KMS-11 (cell line): ENCODE measurements around the gene CYBB.

Source experiments
- H2AFZ ChIP-seq: fragments of 200-600 bp; sonication (generic); 2 replicates; pipeline ENCODE4 v1.6.1; 2016; ENCODE audit warnings: antibody characterized with exemption, mixed run types, low read depth
- H3K27ac ChIP-seq: fragments of 200-600 bp; sonication (generic); 2 replicates; pipeline ENCODE4 v1.6.1; 2016; ENCODE audit warnings: mild to moderate bottlenecking, mixed run types
- H3K27me3 ChIP-seq: fragments of 200-600 bp; sonication (generic); 2 replicates; pipeline ENCODE4 v1.6.1; 2017; ENCODE audit warnings: mild to moderate bottlenecking, low read depth, mixed run types, moderate library complexity; ENCODE audit not compliant: insufficient read depth
- H3K36me3 ChIP-seq: fragments of 200-600 bp; sonication (generic); 2 replicates; pipeline ENCODE4 v1.6.1; 2017; ENCODE audit warnings: mild to moderate bottlenecking, mixed run types; ENCODE audit not compliant: insufficient read depth
- H3K4me1 ChIP-seq: fragments of 200-600 bp; sonication (generic); 2 replicates; pipeline ENCODE4 v1.6.1; 2016; ENCODE audit warnings: mild to moderate bottlenecking, low read depth, mixed run types; ENCODE audit not compliant: poor library complexity, severe bottlenecking
- H3K4me2 ChIP-seq: fragments of 200-600 bp; sonication (generic); 2 replicates; pipeline ENCODE4 v1.7.0; 2016; ENCODE audit warnings: mild to moderate bottlenecking, mixed run types
- H3K4me3 ChIP-seq: fragments of 200-600 bp; sonication (generic); IDR thresholded peaks from 2 replicates; pipeline ENCODE4 v1.6.1; 2017; ENCODE audit warnings: low read depth, low read length, mixed read lengths; ENCODE audit not compliant: insufficient read depth
- H3K79me2 ChIP-seq: fragments of 200-600 bp; sonication (generic); 2 replicates; pipeline ENCODE4 v1.6.1; 2016; ENCODE audit warnings: low read depth, mixed run types; ENCODE audit not compliant: insufficient read depth
- H3K9ac ChIP-seq: fragments of 200-600 bp; sonication (generic); 2 replicates; pipeline ENCODE4 v1.6.1; 2016; ENCODE audit warnings: mild to moderate bottlenecking, mixed run types
- H4K20me1 ChIP-seq: fragments of 200-600 bp; sonication (generic); 2 replicates; pipeline ENCODE4 v1.6.1; 2016; ENCODE audit warnings: mild to moderate bottlenecking, mixed run types; ENCODE audit not compliant: insufficient read depth
- TF ChIP-seq, protein P1 (sequence below): fragments of 200-600 bp; sonication (generic); conservative IDR thresholded peaks from 2 replicates; pipeline ENCODE4 v1.6.1; 2017; ENCODE audit warnings: low read depth, mild to moderate bottlenecking, antibody characterized with exemption, low read length, moderate library complexity, mixed read lengths

Gene CYBB

DNA sequence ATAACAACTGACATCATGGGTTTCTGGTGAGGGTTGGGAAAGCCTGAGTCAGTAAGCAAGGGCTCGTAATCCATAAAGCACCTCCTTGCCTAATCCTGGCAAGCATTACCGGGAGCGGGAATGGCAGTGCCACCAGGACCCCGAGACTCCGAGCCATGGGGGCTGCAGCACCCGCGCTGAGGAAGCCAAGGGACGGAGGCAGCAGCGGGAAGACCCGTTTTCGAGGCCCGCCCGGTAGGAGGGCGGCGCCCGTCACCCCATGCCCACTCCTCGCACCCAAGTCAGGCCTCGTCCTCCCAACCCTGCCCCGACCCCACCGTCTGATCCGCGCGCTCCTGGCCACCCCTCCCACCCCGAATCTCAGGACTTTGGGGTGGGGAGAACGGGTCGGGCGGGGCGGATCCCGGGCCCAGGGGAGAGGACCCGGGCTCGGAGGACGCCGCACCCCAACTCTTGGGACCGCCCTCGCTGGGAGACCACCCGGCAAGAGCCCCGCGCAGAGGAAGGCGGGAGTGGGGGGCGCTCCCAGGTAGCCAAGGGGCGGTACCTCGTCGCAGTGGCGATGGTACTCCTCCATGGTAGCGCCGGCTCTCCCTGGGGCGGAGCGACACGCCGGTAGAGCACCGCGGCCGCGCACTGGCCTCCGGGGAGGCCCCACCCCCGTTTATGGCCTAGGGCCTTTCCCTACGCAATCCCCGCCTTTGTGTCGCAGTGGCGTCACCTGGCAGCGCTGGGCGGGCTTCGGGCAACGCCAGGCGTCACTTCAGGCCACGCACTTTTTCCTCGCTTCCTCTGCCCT, 67.3 kb downstream of the CYBB start, which contains the start of gene DYNLT3:
Gene DYNLT3, minus strand, starts transcription at position 638 of the 799 bp plus-strand sequence. Its CDS starts 61 bp downstream, at position 577.
- Histone ChIP-seq H3K79me2 (no peaks in the 10 kb centered on the region), H3K27me3 (no peaks in the 10 kb centered on the region), H4K20me1 (no peaks in the 10 kb centered on the region), H3K27ac (no peak within 1 kb of the TSS), H2AFZ (peak within 1 kb of the TSS; percentile 92), H3K4me1 (peaks cover 17% of the 10 kb centered on the region), H3K36me3 (no peaks in the 10 kb centered on the region), H3K4me2 (peak within 1 kb of the TSS; percentile 60), H3K4me3 (no peak within 1 kb of the TSS), H3K9ac (peak within 1 kb of the TSS; percentile 61)
- TF ChIP-seq, protein P1, sequence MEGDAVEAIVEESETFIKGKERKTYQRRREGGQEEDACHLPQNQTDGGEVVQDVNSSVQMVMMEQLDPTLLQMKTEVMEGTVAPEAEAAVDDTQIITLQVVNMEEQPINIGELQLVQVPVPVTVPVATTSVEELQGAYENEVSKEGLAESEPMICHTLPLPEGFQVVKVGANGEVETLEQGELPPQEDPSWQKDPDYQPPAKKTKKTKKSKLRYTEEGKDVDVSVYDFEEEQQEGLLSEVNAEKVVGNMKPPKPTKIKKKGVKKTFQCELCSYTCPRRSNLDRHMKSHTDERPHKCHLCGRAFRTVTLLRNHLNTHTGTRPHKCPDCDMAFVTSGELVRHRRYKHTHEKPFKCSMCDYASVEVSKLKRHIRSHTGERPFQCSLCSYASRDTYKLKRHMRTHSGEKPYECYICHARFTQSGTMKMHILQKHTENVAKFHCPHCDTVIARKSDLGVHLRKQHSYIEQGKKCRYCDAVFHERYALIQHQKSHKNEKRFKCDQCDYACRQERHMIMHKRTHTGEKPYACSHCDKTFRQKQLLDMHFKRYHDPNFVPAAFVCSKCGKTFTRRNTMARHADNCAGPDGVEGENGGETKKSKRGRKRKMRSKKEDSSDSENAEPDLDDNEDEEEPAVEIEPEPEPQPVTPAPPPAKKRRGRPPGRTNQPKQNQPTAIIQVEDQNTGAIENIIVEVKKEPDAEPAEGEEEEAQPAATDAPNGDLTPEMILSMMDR, result no peak

DNA sequence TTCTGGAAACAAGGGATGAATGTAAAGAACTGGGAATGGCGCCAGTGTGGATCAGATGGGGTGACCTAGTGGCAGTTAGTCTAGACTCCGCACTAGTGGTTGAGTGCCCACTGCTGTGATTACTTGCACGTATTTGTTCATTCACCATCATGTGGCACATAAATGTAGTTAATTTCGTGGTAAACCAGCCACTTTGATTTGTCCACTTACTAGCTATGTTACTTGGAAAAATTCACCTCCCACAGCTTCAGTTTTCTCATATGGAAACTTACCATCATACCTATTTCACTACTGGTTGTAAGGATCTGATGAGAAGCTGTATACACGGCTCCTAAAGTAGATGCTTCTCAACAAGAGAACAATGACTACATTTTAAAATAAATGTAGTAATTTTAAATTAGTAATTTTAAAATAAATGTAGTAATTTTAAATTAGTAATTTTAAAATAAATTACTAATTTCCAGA, 67.9 kb downstream of the CYBB start:
- Histone ChIP-seq H3K79me2 (no peaks in the 10 kb centered on the region), H3K9ac (peak overlapping the region; percentile 38; the same call in 1 of the 2 replicates), H3K36me3 (no peaks in the 10 kb centered on the region), H3K4me3 (no peak overlapping the region), H3K27me3 (no peaks in the 10 kb centered on the region), H3K4me2 (peak overlapping the region; percentile 42; the same call in 1 of the 2 replicates), H3K4me1 (peaks cover 17% of the 10 kb centered on the region), H3K27ac (no peak overlapping the region), H4K20me1 (no peaks in the 10 kb centered on the region), H2AFZ (peak overlapping the region; percentile 92)
- TF ChIP-seq, protein P1, result no peak

DNA sequence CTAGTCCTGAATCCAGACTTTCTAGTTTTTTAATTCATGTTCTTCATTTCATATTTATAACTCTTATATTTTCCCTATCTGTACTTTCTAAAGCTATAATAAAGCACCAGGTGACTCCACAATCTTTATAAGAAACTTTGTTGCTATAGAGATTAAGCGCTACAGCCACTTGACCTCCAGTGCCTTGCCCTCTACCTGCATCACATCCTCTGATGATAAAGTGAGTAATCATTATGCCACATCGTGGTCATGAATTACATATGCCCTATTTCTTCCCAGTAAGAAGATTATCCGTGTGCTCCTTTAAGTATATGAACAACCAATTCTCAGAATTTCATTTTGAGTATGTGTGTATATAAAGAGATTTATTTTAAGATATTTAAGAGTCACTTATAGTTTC, 74.3 kb downstream of the CYBB start:
- Histone ChIP-seq H3K79me2 (no peaks in the 10 kb centered on the region), H4K20me1 (no peaks in the 10 kb centered on the region), H3K4me3 (no peak overlapping the region), H3K27me3 (no peaks in the 10 kb centered on the region), H3K4me1 (no peaks in the 10 kb centered on the region), H3K27ac (no peak overlapping the region), H3K36me3 (no peaks in the 10 kb centered on the region), H3K9ac (no peak overlapping the region), H2AFZ (no peak overlapping the region), H3K4me2 (no peak overlapping the region)
- TF ChIP-seq, protein P1, result no peak

DNA sequence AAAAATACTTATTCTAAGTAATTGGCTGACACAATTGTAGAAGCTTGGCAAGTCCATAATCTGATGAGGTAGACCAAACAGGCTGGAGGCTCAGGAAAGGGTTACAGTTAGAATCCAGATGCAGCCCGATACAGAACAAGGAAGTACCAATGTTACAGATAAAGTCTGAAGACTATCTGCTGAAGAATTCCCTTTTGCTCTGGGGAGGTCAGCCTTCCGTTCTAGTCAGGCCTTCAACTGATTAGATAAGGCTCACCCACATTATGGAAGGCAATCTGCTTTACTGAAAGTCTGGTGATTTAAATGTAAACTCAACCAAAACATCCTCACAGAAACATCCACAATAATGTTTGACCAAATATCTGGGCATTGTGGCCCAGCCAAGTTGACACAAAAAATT, 74.9 kb downstream of the CYBB start:
- no peak overlapping the region for H3K4me3 ChIP-seq
- no peak overlapping the region for H3K4me2 ChIP-seq
- TF ChIP-seq, protein P1, result no peak

More for the DNA sequence above, 74.9 kb downstream of the CYBB start:
- Histone ChIP-seq H3K36me3 (no peaks in the 10 kb centered on the region), H4K20me1 (no peaks in the 10 kb centered on the region), H3K9ac (no peak overlapping the region), H2AFZ (no peak overlapping the region), H3K79me2 (no peaks in the 10 kb centered on the region), H3K27me3 (no peaks in the 10 kb centered on the region), H3K27ac (no peak overlapping the region), H3K4me1 (no peaks in the 10 kb centered on the region)
